ENCODE data around the gene MAPK8IP2.

DNA sequence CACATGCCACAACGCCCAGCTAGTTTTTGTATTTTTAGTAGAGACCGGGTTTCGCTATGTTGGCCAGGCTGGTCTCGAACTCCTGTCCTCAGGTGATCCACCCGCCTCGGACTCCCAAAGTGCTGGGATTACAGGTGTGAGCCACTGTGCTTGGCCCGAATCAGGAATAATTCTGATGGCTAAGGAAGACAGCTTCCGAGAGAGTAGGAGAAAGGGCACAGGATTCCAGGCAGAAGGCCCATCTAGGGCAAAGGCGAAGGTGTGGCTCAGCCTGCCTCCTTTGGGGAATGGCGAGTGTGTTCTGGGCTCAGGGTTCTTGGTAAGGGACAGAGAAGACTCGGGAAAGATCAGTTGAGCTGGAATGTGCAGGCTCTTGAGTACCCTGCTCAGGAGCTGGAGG is 36.3 kb upstream of the MAPK8IP2 start:
- TF ChIP-seq, protein P1, sequence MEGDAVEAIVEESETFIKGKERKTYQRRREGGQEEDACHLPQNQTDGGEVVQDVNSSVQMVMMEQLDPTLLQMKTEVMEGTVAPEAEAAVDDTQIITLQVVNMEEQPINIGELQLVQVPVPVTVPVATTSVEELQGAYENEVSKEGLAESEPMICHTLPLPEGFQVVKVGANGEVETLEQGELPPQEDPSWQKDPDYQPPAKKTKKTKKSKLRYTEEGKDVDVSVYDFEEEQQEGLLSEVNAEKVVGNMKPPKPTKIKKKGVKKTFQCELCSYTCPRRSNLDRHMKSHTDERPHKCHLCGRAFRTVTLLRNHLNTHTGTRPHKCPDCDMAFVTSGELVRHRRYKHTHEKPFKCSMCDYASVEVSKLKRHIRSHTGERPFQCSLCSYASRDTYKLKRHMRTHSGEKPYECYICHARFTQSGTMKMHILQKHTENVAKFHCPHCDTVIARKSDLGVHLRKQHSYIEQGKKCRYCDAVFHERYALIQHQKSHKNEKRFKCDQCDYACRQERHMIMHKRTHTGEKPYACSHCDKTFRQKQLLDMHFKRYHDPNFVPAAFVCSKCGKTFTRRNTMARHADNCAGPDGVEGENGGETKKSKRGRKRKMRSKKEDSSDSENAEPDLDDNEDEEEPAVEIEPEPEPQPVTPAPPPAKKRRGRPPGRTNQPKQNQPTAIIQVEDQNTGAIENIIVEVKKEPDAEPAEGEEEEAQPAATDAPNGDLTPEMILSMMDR (IDR thresholded peaks at IDR 0.05) = no peak
- TF ChIP-seq EZH2 (IDR thresholded peaks at IDR 0.05) = no peak
- no peak for TF ChIP-seq EZH2phosphoT487 (IDR thresholded peaks at IDR 0.05)
